ENCODE data around the gene DCHS2.

Gene DCHS2

GRCh38 chr4:154491341-154492271 lies at the start of gene DCHS2:
TSS of gene DCHS2 (minus strand) at chr4:154491799. CDS start at chr4:154491355, 444 bp downstream.
- DNase-seq (ENCODE audit: low spot score in 2 of 2): peak; percentile 64 to 85
- in situ Hi-C loops (cut with MboI; ENCODE audit: low sequenced_read_pairs): no loop called here
- Histone ChIP-seq H3K4me3 (peak within 1 kb of the TSS; percentile 31), H3K36me3 (replicated peaks) (no peaks in the 10 kb centered on the region), H3K27me3 (ENCODE audit: low read depth) (no peaks in the 10 kb centered on the region), H3K9me3 (no peaks in the 10 kb centered on the region), H3K4me1 (no peaks in the 10 kb centered on the region; the same call in 1 of the 2 replicates)

- in situ Hi-C loops (cut with MboI; ENCODE audit: low sequenced_read_pairs): no loop called here
- no peak for DNase-seq (ENCODE audit: low spot score in 2 of 2)
- Histone ChIP-seq H3K36me3 (replicated peaks) (peaks cover 29% of the 10 kb centered on the region), H3K4me3 (no peak overlapping the region), H3K27me3 (ENCODE audit: low read depth) (no peaks in the 10 kb centered on the region), H3K9me3 (no peaks in the 10 kb centered on the region), H3K4me1 (no peaks in the 10 kb centered on the region)
These were observed 42.7 kb upstream of the DCHS2 start for GRCh38 chr4:154534296-154534695.

GRCh38 chr4:154529728-154530519 lies 38.3 kb upstream of the DCHS2 start:
- Histone ChIP-seq H3K27me3 (ENCODE audit: low read depth) (no peaks in the 10 kb centered on the region), H3K36me3 (replicated peaks) (no peaks in the 10 kb centered on the region), H3K9me3 (no peaks in the 10 kb centered on the region), H3K4me3 (no peak overlapping the region), H3K4me1 (no peaks in the 10 kb centered on the region)
- DNase-seq (ENCODE audit: low spot score in 2 of 2): no peak
- in situ Hi-C loops (cut with MboI; ENCODE audit: low sequenced_read_pairs): no loop called here

GRCh38 chr4:154528869-154529268 lies 37.3 kb upstream of the DCHS2 start:
- H3K9me3 ChIP-seq: no peaks in the 10 kb centered on the region
- DNase-seq (ENCODE audit: low spot score in 2 of 2): no peak
- in situ Hi-C loops (cut with MboI; ENCODE audit: low sequenced_read_pairs): no loop called here
- no peaks in the 10 kb centered on the region for H3K36me3 ChIP-seq (replicated peaks)
- H3K27me3 ChIP-seq (ENCODE audit: low read depth): no peaks in the 10 kb centered on the region
- no peak overlapping the region for H3K4me3 ChIP-seq
- H3K4me1 ChIP-seq: no peaks in the 10 kb centered on the region

GRCh38 chr4:154527308-154527707 lies 35.7 kb upstream of the DCHS2 start:
- Histone ChIP-seq H3K27me3 (ENCODE audit: low read depth) (no peaks in the 10 kb centered on the region), H3K9me3 (no peaks in the 10 kb centered on the region), H3K36me3 (replicated peaks) (no peaks in the 10 kb centered on the region), H3K4me1 (no peaks in the 10 kb centered on the region), H3K4me3 (no peak overlapping the region)
- in situ Hi-C loops (cut with MboI; ENCODE audit: low sequenced_read_pairs): no loop called here
- DNase-seq (ENCODE audit: low spot score in 2 of 2): no peak

GRCh38 chr4:154526151-154526550 lies 34.6 kb upstream of the DCHS2 start:
- in situ Hi-C loops (cut with MboI; ENCODE audit: low sequenced_read_pairs): no loop called here
- Histone ChIP-seq H3K27me3 (ENCODE audit: low read depth) (no peaks in the 10 kb centered on the region), H3K36me3 (replicated peaks) (no peaks in the 10 kb centered on the region), H3K4me3 (no peak overlapping the region), H3K4me1 (no peaks in the 10 kb centered on the region), H3K9me3 (no peaks in the 10 kb centered on the region)
- DNase-seq (ENCODE audit: low spot score in 2 of 2): no peak

GRCh38 chr4:154521607-154522006 lies 30.0 kb upstream of the DCHS2 start:
- Histone ChIP-seq H3K36me3 (replicated peaks) (no peaks in the 10 kb centered on the region), H3K4me3 (no peak overlapping the region), H3K4me1 (peaks cover 3% of the 10 kb centered on the region), H3K9me3 (no peaks in the 10 kb centered on the region), H3K27me3 (ENCODE audit: low read depth) (no peaks in the 10 kb centered on the region)
- DNase-seq (ENCODE audit: low spot score in 2 of 2): no peak
- in situ Hi-C loops (cut with MboI; ENCODE audit: low sequenced_read_pairs): no loop called here

GRCh38 chr4:154519214-154519613 lies 27.6 kb upstream of the DCHS2 start:
- Histone ChIP-seq H3K36me3 (replicated peaks) (no peaks in the 10 kb centered on the region), H3K4me1 (peaks cover 7% of the 10 kb centered on the region), H3K9me3 (no peaks in the 10 kb centered on the region), H3K27me3 (ENCODE audit: low read depth) (no peaks in the 10 kb centered on the region), H3K4me3 (no peak overlapping the region)
- in situ Hi-C loops (cut with MboI; ENCODE audit: low sequenced_read_pairs): no loop called here
- DNase-seq (ENCODE audit: low spot score in 2 of 2): no peak

GRCh38 chr4:154517591-154517990 lies 26.0 kb upstream of the DCHS2 start:
- no peak for DNase-seq (ENCODE audit: low spot score in 2 of 2)
- Histone ChIP-seq H3K4me1 (peaks cover 10% of the 10 kb centered on the region), H3K36me3 (replicated peaks) (no peaks in the 10 kb centered on the region), H3K9me3 (no peaks in the 10 kb centered on the region), H3K27me3 (ENCODE audit: low read depth) (no peaks in the 10 kb centered on the region), H3K4me3 (no peak overlapping the region)
- in situ Hi-C loops (cut with MboI; ENCODE audit: low sequenced_read_pairs): no loop called here

- Histone ChIP-seq H3K36me3 (replicated peaks) (no peaks in the 10 kb centered on the region), H3K27me3 (ENCODE audit: low read depth) (no peaks in the 10 kb centered on the region), H3K4me1 (peaks cover 16% of the 10 kb centered on the region), H3K9me3 (no peaks in the 10 kb centered on the region), H3K4me3 (no peak overlapping the region)
- in situ Hi-C loops (cut with MboI; ENCODE audit: low sequenced_read_pairs): no loop called here
- peak in 1 of 2 experiments; percentile 18 for DNase-seq (ENCODE audit: low spot score in 2 of 2)
These were observed 24.9 kb upstream of the DCHS2 start for GRCh38 chr4:154516318-154517029.

- Histone ChIP-seq H3K36me3 (replicated peaks) (no peaks in the 10 kb centered on the region), H3K27me3 (ENCODE audit: low read depth) (no peaks in the 10 kb centered on the region), H3K9me3 (no peaks in the 10 kb centered on the region), H3K4me1 (peaks cover 16% of the 10 kb centered on the region), H3K4me3 (no peak overlapping the region)
- in situ Hi-C loops (cut with MboI; ENCODE audit: low sequenced_read_pairs): no loop called here
- DNase-seq (ENCODE audit: low spot score in 2 of 2): peak; percentile 66 to 79
These were observed 20.4 kb upstream of the DCHS2 start for GRCh38 chr4:154511981-154512380.

- Histone ChIP-seq H3K27me3 (ENCODE audit: low read depth) (no peaks in the 10 kb centered on the region), H3K36me3 (replicated peaks) (no peaks in the 10 kb centered on the region), H3K4me1 (peaks cover 13% of the 10 kb centered on the region), H3K9me3 (no peaks in the 10 kb centered on the region), H3K4me3 (no peak overlapping the region)
- no peak for DNase-seq (ENCODE audit: low spot score in 2 of 2)
- in situ Hi-C loops (cut with MboI; ENCODE audit: low sequenced_read_pairs): no loop called here
These were observed 19.9 kb upstream of the DCHS2 start for GRCh38 chr4:154511548-154511947.

- Histone ChIP-seq H3K27me3 (ENCODE audit: low read depth) (peaks cover 2% of the 10 kb centered on the region; the same call in 1 of the 2 replicates), H3K4me1 (peaks cover 2% of the 10 kb centered on the region), H3K4me3 (no peak overlapping the region), H3K36me3 (replicated peaks) (no peaks in the 10 kb centered on the region), H3K9me3 (no peaks in the 10 kb centered on the region)
- no peak for DNase-seq (ENCODE audit: low spot score in 2 of 2)
- in situ Hi-C loops (cut with MboI; ENCODE audit: low sequenced_read_pairs): loop anchor here (10.0 kb wide), 1 partner anchor 182 kb away; no protein-coding TSS in a partner anchor
These were observed 15.6 kb upstream of the DCHS2 start for GRCh38 chr4:154507156-154507555.

Data from HAP-1 (cell line).